OCI-LY3 (cell line): Measurements from ENCODE around the gene RFWD3.
"Not testable (repeated sequence)": the region's sequence is repeated elsewhere in the genome, so short reads cannot be mapped to it uniquely, and the experiment has no call there.

ENCODE experiments used
- H2AFZ ChIP-seq: fragments of 200-600, 300-600 bp; shearing (Covaris generic); 2 replicates; pipeline ENCODE4 v1.6.0; 2014; ENCODE audit warnings: antibody characterized with exemption, low read depth, low read length
- H3K27ac ChIP-seq: fragments of 200-600, 300-600 bp; sonication (generic); 2 replicates; pipeline ENCODE4 v1.5.1; 2014; ENCODE audit warnings: mild to moderate bottlenecking, low read length, moderate library complexity, mixed read lengths
- H3K27me3 ChIP-seq: fragments of 200-600, 300-600 bp; sonication (generic); 2 replicates; pipeline ENCODE4 v1.6.1; 2014; ENCODE audit warnings: low read depth, low read length, mixed read lengths
- H3K36me3 ChIP-seq: fragments of 200-600, 300-600 bp; sonication (generic); replicated peaks from 2 replicates; pipeline ENCODE3; 2014; ENCODE audit warnings: low read depth, low read length, mixed read lengths
- H3K4me1 ChIP-seq: fragments of 300-600, 200-600 bp; sonication (generic); 2 replicates; pipeline ENCODE4 v1.6.1; 2014; ENCODE audit warnings: low read length, mixed read lengths
- H3K4me2 ChIP-seq: fragments of 200-600, 300-600 bp; sonication (generic); 2 replicates; pipeline ENCODE4 v1.6.1; 2014; ENCODE audit warnings: low read length, mixed read lengths
- H3K4me3 ChIP-seq: fragments of 300-600, 200-600 bp; sonication (generic); 2 replicates; pipeline ENCODE4 v1.5.1; 2014; ENCODE audit warnings: antibody characterized with exemption, mild to moderate bottlenecking, low read length, moderate library complexity
- H3K79me2 ChIP-seq: fragments of 300-600, 200-600 bp; shearing (Covaris generic); 2 replicates; pipeline ENCODE4 v1.6.1; 2014; ENCODE audit warnings: mild to moderate bottlenecking, low read length, mixed read lengths
- H3K9ac ChIP-seq: fragments of 300-600, 200-600 bp; shearing (Covaris generic); 2 replicates; pipeline ENCODE4 v1.6.0; 2014; ENCODE audit warnings: mild to moderate bottlenecking, low read length, moderate library complexity
- H3K9me3 ChIP-seq: fragments of 200-600, 300-600 bp; shearing (Covaris generic); 2 replicates; pipeline ENCODE4 v1.6.1; 2014; ENCODE audit warnings: low read length, mixed read lengths; ENCODE audit not compliant: insufficient read depth
- H4K20me1 ChIP-seq: fragments of 200-600, 300-600 bp; sonication (generic); 2 replicates; pipeline ENCODE4 v1.6.1; 2016; ENCODE audit warnings: low read length, mixed read lengths; ENCODE audit not compliant: insufficient read depth
- EZH2phosphoT487 ChIP-seq: fragments of 200-600 bp; shearing (Covaris generic); IDR thresholded peaks from 2 replicates; pipeline ENCODE4 v1.6.1; 2018; ENCODE audit warnings: antibody characterized with exemption, mixed run types, low read depth
- TF ChIP-seq, protein P1 (sequence below): fragments of 200-600, 300-600 bp; sonication (generic); IDR thresholded peaks from 2 replicates; pipeline ENCODE4 v1.5.1; 2014; ENCODE audit warnings: antibody characterized with exemption, low read length, low read depth

RFWD3 gene

DNA sequence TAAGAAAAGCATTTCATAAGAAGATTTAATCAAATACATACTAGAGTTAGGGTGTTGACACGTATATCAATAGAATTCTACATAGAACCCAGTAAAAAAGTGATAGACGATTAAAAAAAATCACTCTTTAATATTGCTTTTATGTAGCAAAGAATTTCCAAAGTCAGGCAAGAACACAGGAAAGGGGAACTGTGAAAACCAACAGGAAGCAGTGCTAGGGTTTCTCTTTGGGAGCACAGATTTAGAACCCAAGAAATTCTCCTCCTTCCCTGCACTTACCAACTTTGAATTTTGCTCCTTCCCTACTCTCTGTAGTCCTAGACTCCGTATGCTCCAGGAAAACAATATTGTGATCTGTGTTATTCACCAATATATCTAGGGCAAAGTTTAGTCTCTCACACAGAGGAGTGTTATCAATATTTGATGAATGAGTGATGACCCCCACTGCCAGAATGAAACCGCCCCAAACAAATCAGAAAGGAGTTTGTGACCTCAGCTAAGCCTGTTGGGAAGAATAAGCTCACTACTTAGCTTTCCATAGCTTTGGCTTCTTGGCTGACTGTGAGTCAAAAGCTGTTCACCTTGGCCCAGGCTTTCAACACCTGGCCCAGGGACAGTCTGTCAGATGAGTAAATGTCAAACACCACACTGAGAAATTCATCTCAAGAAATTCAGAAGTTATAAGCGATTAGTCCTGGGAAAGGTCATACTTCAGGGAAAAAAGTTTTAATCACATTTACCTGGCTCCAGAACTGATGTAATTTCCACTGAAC lies 8.6 kb downstream of the RFWD3 start:
- peaks cover 78% of the 10 kb centered on the region for H3K36me3 ChIP-seq
- no peak overlapping the region for H3K9ac ChIP-seq
- no peak overlapping the region for H2AFZ ChIP-seq

DNA sequence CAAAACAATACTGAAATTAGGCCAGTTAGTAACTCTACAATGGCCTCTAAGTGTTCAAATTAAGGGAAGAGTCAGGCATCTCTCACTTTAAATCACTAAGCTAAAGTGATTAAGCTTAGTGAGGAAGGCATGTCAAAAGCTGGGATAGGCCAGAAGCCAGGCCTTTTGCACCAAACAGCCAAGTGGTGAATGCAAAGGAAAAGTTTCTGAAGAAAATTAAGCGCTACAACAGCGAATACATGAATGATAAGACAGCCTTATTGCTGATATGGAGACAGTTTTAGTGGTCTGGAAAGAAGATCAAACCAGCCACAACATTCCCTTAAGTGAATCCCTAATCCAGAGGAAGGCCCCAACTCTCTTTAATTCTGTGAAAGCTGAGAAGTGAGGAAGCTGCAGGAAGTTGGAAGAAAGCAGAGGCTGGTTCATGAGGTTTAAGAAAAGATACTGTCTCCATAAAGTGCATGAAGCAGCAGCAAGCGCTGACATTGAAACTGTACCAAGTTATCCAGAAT lies 12.1 kb downstream of the RFWD3 start:
- TF ChIP-seq, protein P1, sequence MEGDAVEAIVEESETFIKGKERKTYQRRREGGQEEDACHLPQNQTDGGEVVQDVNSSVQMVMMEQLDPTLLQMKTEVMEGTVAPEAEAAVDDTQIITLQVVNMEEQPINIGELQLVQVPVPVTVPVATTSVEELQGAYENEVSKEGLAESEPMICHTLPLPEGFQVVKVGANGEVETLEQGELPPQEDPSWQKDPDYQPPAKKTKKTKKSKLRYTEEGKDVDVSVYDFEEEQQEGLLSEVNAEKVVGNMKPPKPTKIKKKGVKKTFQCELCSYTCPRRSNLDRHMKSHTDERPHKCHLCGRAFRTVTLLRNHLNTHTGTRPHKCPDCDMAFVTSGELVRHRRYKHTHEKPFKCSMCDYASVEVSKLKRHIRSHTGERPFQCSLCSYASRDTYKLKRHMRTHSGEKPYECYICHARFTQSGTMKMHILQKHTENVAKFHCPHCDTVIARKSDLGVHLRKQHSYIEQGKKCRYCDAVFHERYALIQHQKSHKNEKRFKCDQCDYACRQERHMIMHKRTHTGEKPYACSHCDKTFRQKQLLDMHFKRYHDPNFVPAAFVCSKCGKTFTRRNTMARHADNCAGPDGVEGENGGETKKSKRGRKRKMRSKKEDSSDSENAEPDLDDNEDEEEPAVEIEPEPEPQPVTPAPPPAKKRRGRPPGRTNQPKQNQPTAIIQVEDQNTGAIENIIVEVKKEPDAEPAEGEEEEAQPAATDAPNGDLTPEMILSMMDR = no peak
- TF ChIP-seq EZH2phosphoT487 = no peak
- Histone ChIP-seq H2AFZ (no peak overlapping the region), H4K20me1 (peaks cover 69% of the 10 kb centered on the region), H3K9ac (no peak overlapping the region), H3K36me3 (peaks cover 71% of the 10 kb centered on the region), H3K27me3 (no peaks in the 10 kb centered on the region), H3K27ac (no peak overlapping the region), H3K4me2 (no peak overlapping the region), H3K79me2 (peaks cover 99% of the 10 kb centered on the region), H3K4me3 (no peak overlapping the region), H3K4me1 (peaks cover 19% of the 10 kb centered on the region), H3K9me3 (no peaks in the 10 kb centered on the region)

More for the DNA sequence above, 8.6 kb downstream of the RFWD3 start:
- Histone ChIP-seq H3K9me3 (no peaks in the 10 kb centered on the region), H3K79me2 (peaks cover 99% of the 10 kb centered on the region), H3K27me3 (no peaks in the 10 kb centered on the region), H3K4me1 (peaks cover 21% of the 10 kb centered on the region), H3K27ac (no peak overlapping the region), H3K4me2 (no peak overlapping the region), H3K4me3 (no peak overlapping the region), H4K20me1 (peaks cover 82% of the 10 kb centered on the region)
- no peak for TF ChIP-seq EZH2phosphoT487
- TF ChIP-seq, protein P1 = no peak

DNA sequence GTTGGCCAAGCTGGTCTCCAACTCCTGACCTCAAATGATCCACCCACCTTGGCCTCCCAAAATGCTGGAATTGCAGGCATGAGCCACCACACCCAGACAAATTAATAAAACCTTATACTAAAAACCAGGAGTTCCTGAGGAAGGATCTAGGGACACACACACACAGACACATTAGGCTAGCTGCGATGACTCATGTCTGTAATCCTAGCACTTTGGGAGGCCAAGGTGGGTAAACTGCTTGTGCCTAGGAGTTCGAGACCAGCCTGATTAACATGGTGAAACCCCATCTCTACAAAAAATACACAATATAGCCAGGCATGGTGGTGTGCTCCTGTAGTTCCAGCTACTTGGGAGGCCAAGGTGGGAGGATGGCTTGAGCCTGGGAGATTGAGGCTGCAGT lies 13.8 kb downstream of the RFWD3 start:
- not testable (repeated sequence) for H3K9ac ChIP-seq, H2AFZ ChIP-seq, H3K4me3 ChIP-seq, H3K9me3 ChIP-seq, H3K4me1 ChIP-seq, H3K4me2 ChIP-seq, H3K27ac ChIP-seq, H3K27me3 ChIP-seq
- peaks cover 62% of the 10 kb centered on the region for H3K36me3 ChIP-seq
- H3K79me2 ChIP-seq = peaks cover 98% of the 10 kb centered on the region
- peaks cover 52% of the 10 kb centered on the region for H4K20me1 ChIP-seq

DNA sequence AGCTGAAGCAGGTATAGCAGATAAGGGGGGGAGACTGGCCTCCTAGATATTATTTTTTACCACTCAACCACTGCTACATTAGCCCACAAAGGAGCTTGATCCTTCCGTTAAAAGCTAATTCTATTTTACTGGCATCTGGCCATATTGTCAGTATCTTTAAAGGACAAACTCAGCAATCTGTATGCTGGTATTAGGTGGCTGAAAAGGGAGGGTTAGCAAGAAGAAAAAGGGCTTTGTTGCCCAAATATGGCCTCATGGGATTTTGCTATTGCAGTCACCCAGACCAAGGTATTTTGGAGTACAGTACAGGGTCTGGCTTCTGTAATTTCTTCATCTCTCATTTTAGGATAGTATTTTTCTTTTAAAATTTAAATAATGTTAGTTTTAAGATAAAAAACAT lies 14.4 kb downstream of the RFWD3 start:
- no peak overlapping the region for H3K9ac ChIP-seq
- H3K27ac ChIP-seq = no peak overlapping the region
- peaks cover 97% of the 10 kb centered on the region for H3K79me2 ChIP-seq
- no peaks in the 10 kb centered on the region for H3K27me3 ChIP-seq
- H3K4me3 ChIP-seq = no peak overlapping the region
- no peak for TF ChIP-seq EZH2phosphoT487
- TF ChIP-seq, protein P1 = no peak
- H3K36me3 ChIP-seq = peaks cover 60% of the 10 kb centered on the region
- H3K4me1 ChIP-seq = no peaks in the 10 kb centered on the region
- no peak overlapping the region for H2AFZ ChIP-seq
- no peak overlapping the region for H3K4me2 ChIP-seq
- no peaks in the 10 kb centered on the region for H3K9me3 ChIP-seq
- peaks cover 45% of the 10 kb centered on the region for H4K20me1 ChIP-seq
